H1 (cell line): ENCODE results near the gene TMCO1. TPM values are rescaled to one million over a fixed set of nuclear protein-coding genes. Genes with fewer than 3 reads are reported as not detected.

Experiments used
- CTCF ChIA-PET: fragments of 300-600 bp; sonication (Branson Sonifier 250); formaldehyde crosslinking; loops from one replicate; lab custom pipeline; 2021; ENCODE audit not compliant: partially characterized antibody; lab: Charles Lee
- POLR2A ChIA-PET: fragments of 300-600 bp; sonication (Branson Sonifier 250); formaldehyde crosslinking; loops from one replicate; lab custom pipeline; 2021; ENCODE audit warnings: inconsistent platforms; ENCODE audit not compliant: partially characterized antibody; lab: Charles Lee
- DNase-seq, 2 experiments: peaks; one replicate each; pipeline versions ENCODE4 v3.0.0 to v3.0.0-alpha.2; 2010 to 2022; ENCODE audit warnings: low spot score in 2 of 2, low read depth in 1 of 2, mixed read lengths in 1 of 2
- FAIRE-seq: peaks from 2 replicates; lab custom pipeline; 2011; peaks lifted over from hg19 to GRCh38; lab: Jason Lieb, UNC
- H2AFZ ChIP-seq: 2 replicates; pipeline ENCODE4 v1.8.1; 2012; ENCODE audit warnings: low read length, inconsistent platforms
- H2AK5ac ChIP-seq: 2 replicates; pipeline ENCODE4 v1.6.1; 2013; ENCODE audit warnings: low read depth, low read length
- H2BK120ac ChIP-seq: replicated peaks from 2 replicates; pipeline ENCODE3; 2013; ENCODE audit warnings: low read depth, low read length, inconsistent platforms
- H2BK12ac ChIP-seq: 2 replicates; pipeline ENCODE4 v1.6.1; 2013; ENCODE audit warnings: low read depth, low read length
- H2BK15ac ChIP-seq: 2 replicates; pipeline ENCODE4 v1.6.1; 2013; ENCODE audit warnings: low read length
- H2BK20ac ChIP-seq: 2 replicates; pipeline ENCODE4 v1.6.1; 2013; ENCODE audit warnings: low read length
- H2BK5ac ChIP-seq: 2 replicates; pipeline ENCODE4 v1.6.1; 2013; ENCODE audit warnings: low read depth, low read length
- H3K14ac ChIP-seq: 2 replicates; pipeline ENCODE4 v1.6.1; 2013; ENCODE audit warnings: inconsistent platforms; ENCODE audit not compliant: insufficient read length
- H3K18ac ChIP-seq: 2 replicates; pipeline ENCODE4 v1.6.1; 2013; ENCODE audit warnings: low read length; ENCODE audit errors: extremely low read depth
- H3K23ac ChIP-seq: 2 replicates; pipeline ENCODE4 v1.6.1; 2013; ENCODE audit warnings: inconsistent platforms; ENCODE audit not compliant: insufficient read length
- H3K23me2 ChIP-seq: 2 replicates; pipeline ENCODE4 v1.6.1; 2013; ENCODE audit warnings: low read depth, low read length
- H3K27ac ChIP-seq: 2 replicates; pipeline ENCODE4 v1.6.1; 2011; ENCODE audit warnings: low read depth, low read length, inconsistent platforms
- H3K27me3 ChIP-seq, 4 experiments: replicated peaks in 1 of 4; 1 replicate in 1 of 4; 2 replicates in 3 of 4; pipeline versions ENCODE4 v1.6.1 to v1.8.1; 2011 to 2013; ENCODE audit warnings: low read length in 3 of 4, mild to moderate bottlenecking in 3 of 4, inconsistent platforms in 2 of 4, mixed read lengths in 2 of 4, moderate library complexity in 1 of 4; ENCODE audit not compliant: control insufficient read depth in 3 of 4, insufficient read depth in 3 of 4; ENCODE audit errors: extremely low read depth in 1 of 4
- H3K36me3 ChIP-seq, 4 experiments: 2 replicates each; pipeline versions ENCODE4 v1.6.1 to v1.8.1; 2011 to 2013; ENCODE audit warnings: mild to moderate bottlenecking in 4 of 4, low read length in 3 of 4, moderate library complexity in 2 of 4, control low read depth in 1 of 4, inconsistent platforms in 1 of 4; ENCODE audit not compliant: insufficient read depth in 4 of 4, control insufficient read depth in 2 of 4
- H3K4ac ChIP-seq: replicated peaks from 2 replicates; pipeline ENCODE3; 2013; ENCODE audit warnings: low read length, low read depth, mixed read lengths, inconsistent platforms; ENCODE audit not compliant: insufficient read length
- H3K4me1 ChIP-seq, 4 experiments: replicated peaks in 1 of 4; 1 replicate in 1 of 4; 2 replicates in 3 of 4; pipeline versions ENCODE4 v1.6.1 to v1.8.1; 2011 to 2013; ENCODE audit warnings: low read length in 3 of 4, inconsistent platforms in 2 of 4, mixed read lengths in 1 of 4; ENCODE audit not compliant: insufficient read depth in 4 of 4, control insufficient read depth in 3 of 4
- H3K4me2 ChIP-seq, 2 experiments: 2 replicates each; pipeline versions ENCODE4 v1.6.1 to v1.8.1; 2011 to 2013; ENCODE audit warnings: low read depth in 2 of 2, low read length in 2 of 2, control low read depth in 1 of 2, inconsistent platforms in 1 of 2, mild to moderate bottlenecking in 1 of 2; ENCODE audit not compliant: insufficient read depth in 1 of 2
- H3K4me3 ChIP-seq, 4 experiments: fragments of 200-600, 300-600 bp in 1 of 4; sonication (generic), shearing (Covaris generic), sonication (Bioruptor Twin) in 1 of 4; 2 replicates each; pipeline versions ENCODE4 v1.5.1 to v1.8.1; 2011 to 2016; ENCODE audit warnings: low read length in 4 of 4, low read depth in 3 of 4, control low read depth in 2 of 4, inconsistent platforms in 2 of 4, mild to moderate bottlenecking in 2 of 4, mixed read lengths in 1 of 4, moderate library complexity in 1 of 4; ENCODE audit not compliant: insufficient read depth in 2 of 4; ENCODE audit errors: extremely low read depth in 1 of 4
- H3K56ac ChIP-seq: replicated peaks from 2 replicates; pipeline ENCODE3; 2013; ENCODE audit warnings: low read depth, mild to moderate bottlenecking, mixed read lengths, low read length, inconsistent platforms; ENCODE audit not compliant: insufficient read length
- H3K79me1 ChIP-seq: 2 replicates; pipeline ENCODE4 v1.6.1; 2013; ENCODE audit warnings: low read depth, low read length, control low read depth
- H3K79me2 ChIP-seq, 2 experiments: 2 replicates each; pipeline versions ENCODE4 v1.6.1 to v1.8.1; 2012 to 2013; ENCODE audit warnings: low read length in 2 of 2, mild to moderate bottlenecking in 2 of 2, inconsistent platforms in 1 of 2; ENCODE audit not compliant: insufficient read depth in 2 of 2, control insufficient read depth in 1 of 2
- H3K9ac ChIP-seq, 4 experiments: replicated peaks in 1 of 4; 1 replicate in 1 of 4; 2 replicates in 3 of 4; pipeline versions ENCODE4 v1.6.1 to v1.8.1; 2011 to 2013; ENCODE audit warnings: low read depth in 3 of 4, low read length in 3 of 4, control low read depth in 2 of 4, mild to moderate bottlenecking in 2 of 4, moderate library complexity in 2 of 4, inconsistent platforms in 1 of 4; ENCODE audit errors: extremely low read depth in 1 of 4
- H3K9me3 ChIP-seq, 2 experiments: 2 replicates each; pipeline versions ENCODE4 v1.6.1 to v1.8.1; 2012 to 2013; ENCODE audit warnings: mild to moderate bottlenecking in 2 of 2, moderate library complexity in 2 of 2, control low read depth in 1 of 2, inconsistent platforms in 1 of 2, low read depth in 1 of 2, low read length in 1 of 2, mixed read lengths in 1 of 2; ENCODE audit not compliant: insufficient read depth in 2 of 2
- H4K20me1 ChIP-seq, 2 experiments: replicated peaks in 1 of 2; 2 replicates each; pipeline versions ENCODE3 to v1.8.1; 2011 to 2013; ENCODE audit warnings: inconsistent platforms in 2 of 2, low read length in 2 of 2, mild to moderate bottlenecking in 1 of 2; ENCODE audit not compliant: insufficient read depth in 2 of 2, control insufficient read depth in 1 of 2
- H4K5ac ChIP-seq: 2 replicates; pipeline ENCODE4 v1.6.1; 2013; ENCODE audit warnings: low read length, low read depth, mixed read lengths, inconsistent platforms; ENCODE audit not compliant: insufficient read length
- H4K8ac ChIP-seq: 2 replicates; pipeline ENCODE4 v1.8.0; 2013; ENCODE audit warnings: mild to moderate bottlenecking, moderate library complexity, low read length, inconsistent platforms; ENCODE audit not compliant: insufficient read depth; ENCODE audit errors: extremely low read depth
- H4K91ac ChIP-seq: replicated peaks from 2 replicates; pipeline ENCODE3; 2013; ENCODE audit warnings: low read length, mixed read lengths, inconsistent platforms; ENCODE audit not compliant: insufficient read length
- BCL11A ChIP-seq, 2 experiments: IDR thresholded peaks; one replicate each; pipeline ENCODE4 v1.6.1; 2011; ENCODE audit warnings: low read depth in 2 of 2, low read length in 2 of 2, mild to moderate bottlenecking in 2 of 2
- CTCF ChIP-seq, 3 experiments: IDR thresholded peaks; 1 replicate in 2 of 3; 2 replicates in 1 of 3; pipeline versions ENCODE4 v1.5.1 to v1.6.1; 2011; ENCODE audit warnings: low read length in 3 of 3, mild to moderate bottlenecking in 3 of 3, inconsistent platforms in 2 of 3, low read depth in 1 of 3, moderate library complexity in 1 of 3; ENCODE audit not compliant: insufficient read depth in 1 of 3; ENCODE audit errors: control extremely low read depth in 1 of 3
- EGR1 ChIP-seq: IDR thresholded peaks from 2 replicates; pipeline ENCODE4 v1.6.1; 2011; ENCODE audit warnings: low read depth, low read length, borderline replicate concordance
- FOSL1 ChIP-seq: IDR thresholded peaks from 2 replicates; pipeline ENCODE4 v1.6.1; 2011; ENCODE audit warnings: mild to moderate bottlenecking, low read depth, low read length, moderate library complexity; ENCODE audit not compliant: insufficient read depth
- KDM5A ChIP-seq: fragments of 200-600 bp; IDR thresholded peaks from 2 replicates; pipeline ENCODE4 v1.7.1; 2012; ENCODE audit warnings: mild to moderate bottlenecking, low read length, inconsistent platforms, mixed read lengths
- MAX ChIP-seq: IDR thresholded peaks from 2 replicates; pipeline ENCODE4 v1.6.1; 2012; ENCODE audit warnings: inconsistent platforms
- RAD21 ChIP-seq, 2 experiments: IDR thresholded peaks in 1 of 2; conservative IDR thresholded peaks in 1 of 2; 2 replicates each; pipeline ENCODE4 v1.6.1; 2011; ENCODE audit warnings: low read depth in 2 of 2, low read length in 2 of 2, improper control_type of control experiment in 1 of 2, inconsistent platforms in 1 of 2, mild to moderate bottlenecking in 1 of 2, moderate library complexity in 1 of 2
- RBBP5 ChIP-seq: IDR thresholded peaks from 2 replicates; pipeline ENCODE4 v1.7.1; 2012; ENCODE audit warnings: low read depth, mild to moderate bottlenecking, inconsistent platforms, low read length, moderate library complexity, borderline replicate concordance
- SP2 ChIP-seq: IDR thresholded peaks from 2 replicates; pipeline ENCODE4 v1.6.1; 2012; ENCODE audit warnings: mild to moderate bottlenecking, low read length, inconsistent platforms
- SP4 ChIP-seq: IDR thresholded peaks from 2 replicates; pipeline ENCODE4 v1.6.1; 2012; ENCODE audit warnings: low read length, inconsistent platforms
- ZNF274 ChIP-seq: IDR thresholded peaks from 2 replicates; pipeline ENCODE4 v1.7.0; 2012; ENCODE audit warnings: low read length, borderline replicate concordance; ENCODE audit errors: extremely low read depth
- WGBS, 2 experiments: shearing (Covaris generic) in 1 of 2; methylation state at CpG; one replicate each; pipeline versions ENCODE4 v1.1.6 to v1.1.7; 2013 to 2015; ENCODE audit warnings: low lambda C conversion rate in 2 of 2, mixed read lengths in 2 of 2, inconsistent platforms in 1 of 2, low coverage in 1 of 2, missing lambda C conversion rate in 1 of 2; ENCODE audit not compliant: insufficient replicate concordance in 2 of 2, insufficient coverage in 1 of 2, insufficient read length in 1 of 2; ENCODE audit errors: extremely low coverage in 1 of 2, missing lambda C conversion rate in 1 of 2; 5-methylcytosine and 5-hydroxymethylcytosine counted together
- polyA plus RNA-seq, 7 experiments: library from polyadenylated mRNA; depleted of rRNA in 3 of 7; stranded (reverse) in 5 of 7; unstranded in 2 of 7; fragments of >200 nt in 5 of 7; fragments of 200-250 nt in 2 of 7; gene quantifications; 1 replicate in 5 of 7; 2 replicates in 1 of 7; 4 replicates in 1 of 7; pipeline versions ENCODE4 v1.2.1 to v1.2.3, GENCODE V29; 2011 to 2013; ENCODE audit warnings: missing spikeins in 2 of 7, mixed read lengths in 2 of 7
- total RNA-seq: library from RNA; stranded (reverse); fragmentation: NEBNext Ultra II Directional; extraction: Animal tissue kit (Norgen Biotek cat#: 25700); gene quantifications from 2 replicates; pipeline ENCODE4 v1.2.1, GENCODE V29; 2021

Gene TMCO1
- total and polyA plus RNA-seq, 2 of the 8 experiments (the other 6 are each of a cell fraction or from before 2014, with no cell fraction given): 61.6 to 63.8 TPM

- no peak overlapping the region for H2BK12ac ChIP-seq
- no peaks in the 10 kb centered on the region for H3K9me3 ChIP-seq
- 91% methylated on average over 5 of the region's 5 CpGs; no CpG with 5 or more reads in 1 of the 2 experiments for WGBS, 2 experiments
- no peaks in the 10 kb centered on the region for H3K36me3 ChIP-seq
- no peak overlapping the region for H2AFZ ChIP-seq
- H2BK5ac ChIP-seq: no peak overlapping the region
- no peak for DNase-seq
- no peak overlapping the region for H3K27ac ChIP-seq
- no peak overlapping the region for H3K23ac ChIP-seq
- no peak overlapping the region for H2BK15ac ChIP-seq
- H2BK20ac ChIP-seq: no peak overlapping the region
- no peaks in the 10 kb centered on the region for H4K20me1 ChIP-seq
- no peak overlapping the region for H3K14ac ChIP-seq
- H3K56ac ChIP-seq: no peak overlapping the region
- no peak overlapping the region for H3K9ac ChIP-seq
- no peak overlapping the region for H2BK120ac ChIP-seq
- ChIA-PET POLR2A (no interaction called here), CTCF (interaction anchor here (0.5 kb wide), 1 partner anchor 236 kb away, joined by 3 read pairs; no protein-coding TSS in a partner anchor)
- no peak for FAIRE-seq
- H4K8ac ChIP-seq: no peak overlapping the region
- H3K4me3 ChIP-seq: no peak overlapping the region
- H3K79me1 ChIP-seq: no peaks in the 10 kb centered on the region
- H3K18ac ChIP-seq: no peak overlapping the region
- no peak overlapping the region for H3K4me2 ChIP-seq
- H3K23me2 ChIP-seq: no peaks in the 10 kb centered on the region; the same call in 1 of the 2 replicates
- H3K4me1 ChIP-seq: no peaks in the 10 kb centered on the region
- no peaks in the 10 kb centered on the region for H3K27me3 ChIP-seq
- H4K91ac ChIP-seq: no peak overlapping the region
- H2AK5ac ChIP-seq: no peak overlapping the region
- H3K4ac ChIP-seq: no peak overlapping the region
- no peak overlapping the region for H4K5ac ChIP-seq
- H3K79me2 ChIP-seq: no peaks in the 10 kb centered on the region; a peak in 1 of 4 replicates
- no peak for TF ChIP-seq SP2
- TF ChIP-seq CTCF (IDR thresholded peaks at IDR 0.05; ENCODE audit: control extremely low read depth in 1 of 3, insufficient read depth in 1 of 3, low read depth in 1 of 3, low read length in 3 of 3): no peak
- TF ChIP-seq KDM5A: no peak
- TF ChIP-seq EGR1: no peak
- TF ChIP-seq SP4: no peak
- TF ChIP-seq MAX: no peak
- TF ChIP-seq FOSL1: no peak
- TF ChIP-seq BCL11A (IDR thresholded peaks at IDR 0.05; ENCODE audit: low read depth in 2 of 2, low read length in 2 of 2): no peak
- TF ChIP-seq RAD21 (IDR thresholded peaks at IDR 0.05 in 1 of 2, conservative IDR thresholded peaks at IDR 0.05 in 1 of 2; ENCODE audit: low read depth in 2 of 2, low read length in 2 of 2): no peak
- TF ChIP-seq RBBP5: no peak
- no peak for TF ChIP-seq ZNF274
Observed at GRCh38 chr1:165712764-165713163, 55.9 kb downstream of the TMCO1 start.
